HCT116 (cell line): ENCODE results near the gene GSG1L. TPM values are rescaled to one million over a fixed set of nuclear protein-coding genes. Genes with fewer than 3 reads are reported as not detected.

Experiments
- ATAC-seq: fragments of 200-7000 bp; cut with Tn5 transposase; 2 replicates; pipeline ENCODE4 v1.9.1; 2020; ENCODE audit warnings: mild to moderate bottlenecking, moderate library complexity
- BruUV-seq: library from RNA; stranded (reverse); fragments of 400-500 nt; replicated peaks from 2 replicates; lab custom pipeline; 2021; lab: Mats Ljungman, UMichigan
- CTCF ChIA-PET: fragments of 300-600 bp; sonication (Branson Sonifier 250); formaldehyde crosslinking; loops from one replicate; lab custom pipeline; 2021; ENCODE audit warnings: antibody characterized with exemption; lab: Charles Lee
- POLR2A ChIA-PET: fragments of 300-600, 350-600 bp; sonication (Branson Sonifier 250); formaldehyde crosslinking; loops from one replicate; lab custom pipeline; 2021; ENCODE audit warnings: antibody characterized with exemption; lab: Charles Lee
- RAD21 ChIA-PET, 2 experiments: fragments of 300-600 bp; sonication (Branson Sonifier 250); formaldehyde crosslinking; loops; one replicate each; lab custom pipeline; 2023; ENCODE audit warnings: low total read pairs in 2 of 2; ENCODE audit not compliant: uncharacterized antibody in 2 of 2, unreplicated experiment in 2 of 2, low non-redundant PET in 1 of 2; lab: Charles Lee
- DNase-seq: peaks from one replicate; pipeline ENCODE4 v3.0.0-alpha.2; 2010; ENCODE audit warnings: low read depth, low spot score
- H2AFZ ChIP-seq: fragments of 200-600 bp; shearing (Covaris generic), sonication (generic); 2 replicates; pipeline ENCODE4 v1.6.1; 2017; ENCODE audit warnings: low read depth, mixed run types, mixed read lengths, antibody characterized with exemption, low read length; ENCODE audit not compliant: poor library complexity, severe bottlenecking
- H3K27ac ChIP-seq: 2 replicates; pipeline ENCODE4 v1.5.1; 2012; ENCODE audit warnings: low read depth, low read length
- H3K27me3 ChIP-seq: fragments of 200-600 bp; sonication (generic); 2 replicates; pipeline ENCODE4 v1.6.1; 2016; ENCODE audit warnings: mixed run types, low read length, mixed read lengths; ENCODE audit not compliant: insufficient read depth
- H3K36me3 ChIP-seq, 2 experiments: fragments of 200-500 bp in 1 of 2; fragments of 200-600 bp in 1 of 2; sonication (Bioruptor generic) in 1 of 2; sonication (generic) in 1 of 2; 2 replicates each; pipeline versions ENCODE4 v1.5.1 to v1.6.1; 2014 to 2016; ENCODE audit warnings: low read length in 2 of 2, inconsistent platforms in 1 of 2, mixed read lengths in 1 of 2, mixed run types in 1 of 2; ENCODE audit not compliant: insufficient read depth in 2 of 2, control insufficient read depth in 1 of 2
- H3K4me1 ChIP-seq, 2 experiments: fragments of 200-600 bp in 1 of 2; sonication (generic) in 1 of 2; 2 replicates each; pipeline versions ENCODE4 v1.5.1 to v1.6.1; 2012 to 2017; ENCODE audit warnings: low read length in 2 of 2, inconsistent platforms in 1 of 2, mild to moderate bottlenecking in 1 of 2, mixed read lengths in 1 of 2, mixed run types in 1 of 2, moderate library complexity in 1 of 2; ENCODE audit not compliant: insufficient read depth in 2 of 2, control insufficient read depth in 1 of 2
- H3K4me2 ChIP-seq: fragments of 200-600 bp; sonication (generic); 2 replicates; pipeline ENCODE4 v1.6.1; 2017; ENCODE audit warnings: mixed run types, low read length, mixed read lengths
- H3K4me3 ChIP-seq, 2 experiments: fragments of 200-600 bp in 1 of 2; sonication (generic) in 1 of 2; replicated peaks in 1 of 2; 2 replicates each; pipeline ENCODE4 v1.5.1; 2011 to 2016; ENCODE audit warnings: low read length in 2 of 2, control low read depth in 1 of 2, low read depth in 1 of 2, mild to moderate bottlenecking in 1 of 2, mixed read lengths in 1 of 2, mixed run types in 1 of 2
- H3K79me2 ChIP-seq: fragments of 200-600 bp; sonication (generic); 2 replicates; pipeline ENCODE4 v1.6.1; 2017; ENCODE audit warnings: mild to moderate bottlenecking, mixed run types, low read length, moderate library complexity, mixed read lengths; ENCODE audit not compliant: insufficient read depth
- H3K9ac ChIP-seq: fragments of 200-600 bp; sonication (generic); 2 replicates; pipeline ENCODE4 v1.6.1; 2016; ENCODE audit warnings: low read length, mixed read lengths
- H3K9me2 ChIP-seq: fragments of 200-600 bp; sonication (generic), shearing (Covaris generic); 2 replicates; pipeline ENCODE4 v1.6.1; 2017; ENCODE audit warnings: mixed run types, mild to moderate bottlenecking, moderate library complexity; ENCODE audit not compliant: insufficient read depth
- H3K9me3 ChIP-seq, 2 experiments: fragments of 200-500 bp in 1 of 2; fragments of 200-600 bp in 1 of 2; sonication (Bioruptor generic) in 1 of 2; sonication (generic) in 1 of 2; 2 replicates each; pipeline ENCODE4 v1.6.1; 2014 to 2017; ENCODE audit warnings: low read length in 2 of 2, mixed read lengths in 2 of 2, inconsistent platforms in 1 of 2, low read depth in 1 of 2, mild to moderate bottlenecking in 1 of 2, mixed run types in 1 of 2, moderate library complexity in 1 of 2; ENCODE audit not compliant: control insufficient read depth in 1 of 2, insufficient read depth in 1 of 2
- H4K20me1 ChIP-seq: fragments of 200-600 bp; sonication (generic), shearing (Covaris generic); 2 replicates; pipeline ENCODE4 v1.6.1; 2017; ENCODE audit warnings: mixed run types, mild to moderate bottlenecking, moderate library complexity; ENCODE audit not compliant: insufficient read depth
- POLR2A ChIP-seq: IDR thresholded peaks from 2 replicates; pipeline ENCODE4 v1.7.0; 2011; ENCODE audit warnings: borderline replicate concordance; ENCODE audit not compliant: insufficient read depth, insufficient read length; ENCODE audit errors: extremely low read depth
- POLR2AphosphoS5 ChIP-seq: IDR thresholded peaks from 2 replicates; pipeline ENCODE4 v1.6.1; 2011; ENCODE audit warnings: mild to moderate bottlenecking, low read depth, low read length, moderate library complexity
- SIN3A ChIP-seq: IDR thresholded peaks from 2 replicates; pipeline ENCODE4 v1.6.1; 2012; ENCODE audit warnings: low read depth
- TCF7L2 ChIP-seq: IDR thresholded peaks from 2 replicates; pipeline ENCODE4 v1.7.0; 2011; ENCODE audit warnings: borderline replicate concordance, inconsistent platforms; ENCODE audit not compliant: insufficient read depth, insufficient read length; ENCODE audit errors: extremely low read depth
- YY1 ChIP-seq: IDR thresholded peaks from 2 replicates; pipeline ENCODE4 v1.6.1; 2011; ENCODE audit warnings: low read length, low read depth, moderate library complexity, mild to moderate bottlenecking; ENCODE audit not compliant: insufficient replicate concordance; ENCODE audit errors: extremely low read depth
- intact Hi-C: fragments of 100-400 bp; cut with micrococcal nuclease; formaldehyde crosslinking; loops from 2 replicates; pipeline ENCODE4 v1.10.0; 2022
- total RNA-seq: library from RNA; stranded (reverse); gene quantifications from one replicate; pipeline ENCODE4 v1.2.1, GENCODE V29; 2021; ENCODE audit not compliant: unreplicated experiment
- TF ChIP-seq, protein P1 (sequence below): IDR thresholded peaks from 2 replicates; pipeline ENCODE4 v1.6.1; 2012; ENCODE audit warnings: low read depth

The GSG1L gene
- total RNA-seq, 1 experiment from 2014 or later: not detected

- no TSS peak for BruUV-seq
- Histone ChIP-seq H3K4me2 (no peak overlapping the region), H2AFZ (no peak overlapping the region), H3K27ac (no peak overlapping the region), H3K9ac (no peak overlapping the region), H3K79me2 (no peaks in the 10 kb centered on the region), H3K4me3 (no peak overlapping the region), H3K36me3 (no peaks in the 10 kb centered on the region), H3K27me3 (peaks cover 40% of the 10 kb centered on the region), H3K9me2 (no peaks in the 10 kb centered on the region), H3K9me3 (no peaks in the 10 kb centered on the region), H3K4me1 (peaks cover 3 to 10% of the 10 kb centered on the region in 2 experiments; a peak in 1 of 4 replicates), H4K20me1 (no peaks in the 10 kb centered on the region)
- ChIA-PET POLR2A (no interaction called here), CTCF (interaction anchor here (0.6 kb wide), 1 partner anchor 9 kb away, joined by 3 read pairs; no protein-coding TSS in a partner anchor), RAD21 (no interaction called here)
- DNase-seq: peak; percentile 24
- intact Hi-C loops: no loop called here
- ATAC-seq: peak; percentile 32; the same call in 1 of the 2 replicates
- TF ChIP-seq SIN3A (no peak), POLR2A (no peak), YY1 (no peak), POLR2AphosphoS5 (no peak), TCF7L2 (no peak)
- TF ChIP-seq, protein P1, sequence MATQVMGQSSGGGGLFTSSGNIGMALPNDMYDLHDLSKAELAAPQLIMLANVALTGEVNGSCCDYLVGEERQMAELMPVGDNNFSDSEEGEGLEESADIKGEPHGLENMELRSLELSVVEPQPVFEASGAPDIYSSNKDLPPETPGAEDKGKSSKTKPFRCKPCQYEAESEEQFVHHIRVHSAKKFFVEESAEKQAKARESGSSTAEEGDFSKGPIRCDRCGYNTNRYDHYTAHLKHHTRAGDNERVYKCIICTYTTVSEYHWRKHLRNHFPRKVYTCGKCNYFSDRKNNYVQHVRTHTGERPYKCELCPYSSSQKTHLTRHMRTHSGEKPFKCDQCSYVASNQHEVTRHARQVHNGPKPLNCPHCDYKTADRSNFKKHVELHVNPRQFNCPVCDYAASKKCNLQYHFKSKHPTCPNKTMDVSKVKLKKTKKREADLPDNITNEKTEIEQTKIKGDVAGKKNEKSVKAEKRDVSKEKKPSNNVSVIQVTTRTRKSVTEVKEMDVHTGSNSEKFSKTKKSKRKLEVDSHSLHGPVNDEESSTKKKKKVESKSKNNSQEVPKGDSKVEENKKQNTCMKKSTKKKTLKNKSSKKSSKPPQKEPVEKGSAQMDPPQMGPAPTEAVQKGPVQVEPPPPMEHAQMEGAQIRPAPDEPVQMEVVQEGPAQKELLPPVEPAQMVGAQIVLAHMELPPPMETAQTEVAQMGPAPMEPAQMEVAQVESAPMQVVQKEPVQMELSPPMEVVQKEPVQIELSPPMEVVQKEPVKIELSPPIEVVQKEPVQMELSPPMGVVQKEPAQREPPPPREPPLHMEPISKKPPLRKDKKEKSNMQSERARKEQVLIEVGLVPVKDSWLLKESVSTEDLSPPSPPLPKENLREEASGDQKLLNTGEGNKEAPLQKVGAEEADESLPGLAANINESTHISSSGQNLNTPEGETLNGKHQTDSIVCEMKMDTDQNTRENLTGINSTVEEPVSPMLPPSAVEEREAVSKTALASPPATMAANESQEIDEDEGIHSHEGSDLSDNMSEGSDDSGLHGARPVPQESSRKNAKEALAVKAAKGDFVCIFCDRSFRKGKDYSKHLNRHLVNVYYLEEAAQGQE: no peak
Measured at GRCh38 chr16:27924411-27925118, 138.9 kb downstream of the GSG1L start.
